HG02571 (cell line): ENCODE measurements around the gene RPS24.
"Not testable (repeated sequence)": the region's sequence is repeated elsewhere in the genome, so short reads cannot be mapped to it uniquely, and the experiment has no call there.

Source experiments
- ATAC-seq: cut with Tn5 transposase; IDR thresholded peaks from one replicate; pipeline ENCODE4 v1.9.1; 2021; ENCODE audit warnings: mild to moderate bottlenecking, moderate library complexity; ENCODE audit not compliant: unreplicated experiment

RPS24 gene

GRCh38 chr10:78033637-78034470 is at the start of gene RPS24:
Gene RPS24, plus strand, starts transcription at chr10:78033863. Its CDS starts 39 bp downstream, at chr10:78033902.
- ATAC-seq = peak; percentile 80

DNA sequence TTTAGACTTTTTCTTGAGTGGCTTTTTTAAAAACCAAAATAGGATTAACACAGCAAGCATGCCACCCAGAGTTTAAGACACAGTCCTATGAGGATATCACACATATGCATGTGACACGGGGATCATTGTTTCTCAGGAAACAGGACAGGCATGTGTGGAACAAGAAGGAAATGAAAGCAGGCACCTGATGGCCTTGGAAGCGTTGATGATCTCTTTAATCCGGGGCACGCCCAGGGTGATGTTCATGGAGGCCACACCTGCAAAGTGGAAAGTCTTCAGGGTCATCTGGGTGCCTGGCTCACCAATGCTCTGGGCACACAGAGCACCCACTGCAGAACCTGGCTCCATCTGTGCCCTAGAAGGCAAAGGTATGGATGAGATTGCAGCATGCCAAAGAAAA is 48.7 kb upstream of the RPS24 start:
- no peak for ATAC-seq

DNA sequence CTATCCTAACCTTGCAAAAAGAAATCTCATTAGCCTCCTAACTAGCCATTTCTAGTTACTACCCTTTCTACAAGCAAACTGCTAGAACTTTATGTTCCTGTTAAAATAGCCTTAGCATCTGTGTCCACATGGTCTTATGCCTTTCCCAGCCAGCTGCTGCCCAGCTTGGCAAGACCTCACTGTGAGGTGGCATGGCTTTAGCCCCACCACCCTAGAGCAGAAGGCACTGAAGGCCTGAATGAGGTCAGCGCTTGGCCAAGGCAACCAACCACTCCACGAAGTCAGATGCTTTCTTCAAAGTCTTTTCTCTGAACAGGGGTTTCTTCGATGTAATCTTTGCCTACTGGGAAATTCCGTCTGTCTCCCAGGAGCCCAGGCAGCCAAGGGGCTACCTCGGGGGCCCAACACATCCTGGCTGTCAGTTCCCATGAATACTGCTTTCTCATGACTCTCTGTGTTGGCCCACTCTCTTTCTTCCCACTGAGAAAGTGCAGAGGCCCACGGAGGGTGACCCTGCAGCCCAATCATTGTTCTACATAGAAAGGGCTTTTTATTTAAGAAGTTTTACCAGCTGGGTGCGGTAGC is 45.9 kb upstream of the RPS24 start:
- no peak for ATAC-seq

DNA sequence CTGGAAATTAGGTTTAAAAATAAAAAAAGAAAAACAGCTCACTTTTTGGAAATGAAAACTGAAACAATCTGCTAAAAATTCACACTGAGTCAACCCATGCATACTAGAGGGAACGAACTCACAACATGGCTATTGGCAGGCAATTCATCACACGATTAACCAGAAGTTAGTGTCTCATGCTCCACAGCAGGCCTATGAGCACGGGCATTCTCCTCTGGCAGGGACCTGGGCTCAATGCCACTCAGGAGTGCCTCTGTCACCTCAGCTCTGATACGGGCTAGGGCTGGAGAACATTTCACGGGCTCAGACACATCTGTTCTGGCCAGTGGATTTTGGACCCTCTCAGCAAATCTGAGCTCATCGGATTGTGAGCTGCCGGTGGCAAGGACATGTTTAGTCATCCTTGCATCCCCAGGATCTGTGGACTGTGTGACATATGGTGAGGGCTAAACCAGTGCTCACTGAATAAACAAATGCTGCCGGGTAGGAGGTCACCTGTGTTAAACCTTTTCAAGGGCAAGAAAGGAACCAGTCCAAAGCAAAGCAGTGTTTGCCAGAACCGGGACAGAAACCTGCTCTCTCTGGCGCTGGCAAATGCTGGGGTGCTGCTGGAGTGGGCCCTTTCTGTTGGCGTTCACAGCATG is 44.5 kb upstream of the RPS24 start:
- no peak for ATAC-seq

DNA sequence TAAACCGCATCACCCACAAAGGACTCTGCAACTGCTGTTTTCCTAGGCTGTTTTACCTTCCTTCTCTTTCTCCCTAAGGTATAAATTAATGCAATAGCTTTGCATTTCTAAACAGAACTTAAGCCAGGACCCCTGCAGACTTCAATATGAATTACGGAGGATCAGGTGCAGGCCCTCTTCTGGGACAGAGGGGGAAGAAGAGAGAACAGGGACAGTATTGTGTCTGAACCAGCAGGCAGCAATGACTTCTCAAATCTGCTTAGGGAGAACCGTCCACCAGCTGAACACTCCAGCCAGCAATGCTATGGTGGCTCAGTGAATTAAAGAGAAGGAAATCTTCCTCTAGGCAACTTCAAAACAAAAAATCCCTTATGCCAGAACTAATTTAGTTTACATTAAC is 40.0 kb upstream of the RPS24 start:
- no peak for ATAC-seq

DNA sequence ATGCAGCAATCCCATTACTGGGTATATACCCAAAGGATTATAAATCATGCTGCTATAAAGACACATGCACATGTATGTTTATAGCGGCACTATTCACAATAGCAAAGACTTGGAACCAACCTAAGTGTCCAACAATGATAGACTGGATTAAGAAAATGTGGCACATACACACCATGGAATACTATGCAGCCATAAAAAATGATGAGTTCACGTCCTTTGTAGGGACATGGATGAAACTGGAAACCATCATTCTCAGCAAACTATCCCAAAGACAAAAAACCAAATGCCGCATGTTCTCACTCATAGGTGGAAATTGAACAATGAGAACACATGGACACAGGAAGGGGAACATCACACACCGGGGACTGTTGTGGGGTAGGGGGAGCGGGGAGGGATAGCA is 34.9 kb upstream of the RPS24 start:
- not testable (repeated sequence) for ATAC-seq

DNA sequence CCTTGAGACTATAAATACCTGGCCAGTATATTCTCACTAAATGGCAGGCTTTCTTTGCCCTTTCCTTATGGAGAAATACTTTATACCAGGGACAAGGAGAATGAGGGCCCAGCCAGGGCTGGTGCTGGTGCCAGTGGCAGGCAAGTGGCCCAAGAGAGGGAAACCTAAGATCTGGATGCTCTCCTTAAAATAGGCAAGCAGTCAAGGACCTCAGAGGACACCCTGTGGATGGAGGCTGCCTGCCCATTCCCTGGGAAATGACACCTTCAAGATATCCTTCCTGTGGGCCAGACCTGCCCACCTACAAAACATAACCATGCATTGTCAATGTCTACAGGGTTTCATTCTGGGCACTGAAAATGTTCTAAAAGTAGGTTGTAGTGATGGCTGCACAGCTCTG is 33.5 kb upstream of the RPS24 start:
- no peak for ATAC-seq

- no peak for ATAC-seq
These were observed 32.6 kb upstream of the RPS24 start for GRCh38 chr10:78000956-78001472.

DNA sequence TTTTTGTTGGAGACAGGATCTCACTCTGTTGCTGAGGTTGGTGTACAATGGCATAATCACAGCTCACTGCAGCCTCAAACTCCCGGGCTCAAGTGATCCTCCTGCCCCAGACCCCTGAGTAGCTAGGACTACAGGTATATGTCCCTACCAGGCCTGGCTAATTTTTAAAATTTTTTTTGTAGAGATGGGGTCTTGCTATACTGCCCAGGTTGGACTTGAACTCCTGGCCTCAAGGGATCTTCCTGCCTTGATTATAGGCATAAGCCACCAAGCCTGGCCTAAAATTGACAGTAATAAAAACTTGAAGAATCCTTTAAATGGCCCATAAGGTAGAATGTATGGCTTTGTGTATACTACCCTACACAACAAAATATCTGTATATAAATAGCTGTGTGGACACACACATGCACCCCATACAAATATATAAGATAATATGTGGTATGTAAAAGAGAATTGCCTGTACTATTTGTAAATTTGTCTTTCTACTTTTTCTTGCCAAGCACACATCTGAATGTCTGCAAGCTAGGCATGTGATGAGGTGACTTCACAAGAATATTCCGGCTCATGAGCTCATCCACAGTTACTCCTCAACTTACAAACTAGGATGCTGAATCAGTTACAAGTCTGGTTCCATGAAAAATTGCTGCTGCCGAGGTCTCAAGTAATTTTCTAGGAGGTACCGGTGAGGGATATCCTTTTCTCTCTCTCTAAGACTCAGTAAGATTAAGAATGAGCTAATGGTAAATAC is 30.9 kb upstream of the RPS24 start:
- no peak for ATAC-seq

- no peak for ATAC-seq
These were observed 29.2 kb upstream of the RPS24 start for GRCh38 chr10:78004215-78005026.

DNA sequence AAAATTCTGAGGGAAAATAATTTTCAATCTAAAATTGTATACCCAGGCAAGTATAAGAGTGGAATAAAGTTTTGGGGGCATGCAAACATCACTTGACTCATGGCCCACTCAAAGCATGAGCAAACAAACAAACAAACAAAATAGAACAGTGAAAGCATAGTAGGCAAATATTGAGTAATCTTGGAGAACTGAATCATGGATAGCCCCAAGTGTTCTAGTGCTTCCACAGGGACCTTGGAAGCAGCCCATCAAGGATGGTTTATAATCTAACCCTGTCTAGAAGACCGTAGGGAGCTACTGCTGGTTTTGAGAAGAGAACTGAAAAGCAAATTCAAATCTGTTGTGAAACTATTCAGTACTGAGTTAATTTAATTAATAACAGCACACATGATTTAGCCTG is 26.5 kb upstream of the RPS24 start:
- no peak for ATAC-seq

DNA sequence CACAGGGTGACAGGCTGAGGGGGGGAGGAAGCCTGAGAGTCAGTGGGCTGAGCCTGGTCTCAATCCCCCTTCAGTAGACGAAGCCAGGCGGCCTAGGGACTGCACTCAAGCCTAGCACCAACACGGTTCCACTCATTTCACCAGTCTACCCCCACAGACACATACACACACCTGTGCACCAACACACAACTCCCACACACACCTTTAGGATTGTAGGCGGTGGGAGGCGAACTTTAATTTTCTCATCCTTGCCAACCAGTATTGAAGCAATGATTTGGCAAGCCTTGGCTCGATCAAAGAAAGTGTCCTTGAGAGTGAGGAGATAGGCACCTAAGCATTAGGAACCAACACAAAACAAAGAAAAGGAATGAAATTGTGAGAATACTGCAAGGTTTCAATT is 24.0 kb upstream of the RPS24 start:
- no peak for ATAC-seq

DNA sequence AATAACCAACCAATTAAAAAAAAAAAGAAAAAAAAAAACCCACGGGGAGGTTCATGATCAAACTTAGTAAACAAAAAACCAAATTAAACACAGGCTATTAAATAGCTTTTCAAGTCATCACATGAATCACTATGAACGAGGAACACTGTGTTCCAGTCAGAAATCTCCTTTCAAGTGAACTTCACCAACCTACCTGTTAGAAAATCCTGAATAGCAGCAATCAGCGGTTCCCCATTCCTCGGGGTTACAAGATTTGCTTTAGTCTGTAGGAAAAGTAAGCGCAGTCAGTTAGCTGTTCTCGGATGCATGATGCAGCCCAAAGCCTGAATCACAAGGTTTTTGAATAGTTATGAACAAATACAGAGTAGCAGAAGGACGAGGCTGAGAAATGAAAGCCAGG is 23.4 kb upstream of the RPS24 start:
- no peak for ATAC-seq

- no peak for ATAC-seq
These were observed 22.6 kb upstream of the RPS24 start for GRCh38 chr10:78011065-78011464.

DNA sequence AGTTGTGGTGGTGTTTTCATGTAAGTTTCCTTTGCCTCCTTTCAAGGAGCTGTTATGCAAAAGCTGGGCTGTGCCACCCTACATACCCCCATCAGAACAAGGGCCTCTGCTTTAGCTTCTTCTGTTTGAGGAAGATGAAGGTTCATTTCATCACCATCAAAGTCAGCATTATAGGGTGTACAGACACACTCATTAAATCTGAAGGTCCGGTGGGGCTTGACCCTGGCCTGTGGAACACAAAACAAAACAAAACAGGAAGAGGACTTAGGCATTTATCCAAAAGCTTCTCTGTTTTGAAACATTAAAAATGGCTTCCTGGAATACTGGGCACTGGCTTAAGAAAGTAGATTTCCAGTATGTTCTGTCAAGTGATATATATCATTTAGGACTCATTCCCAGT is 20.1 kb upstream of the RPS24 start:
- ATAC-seq = no peak

DNA sequence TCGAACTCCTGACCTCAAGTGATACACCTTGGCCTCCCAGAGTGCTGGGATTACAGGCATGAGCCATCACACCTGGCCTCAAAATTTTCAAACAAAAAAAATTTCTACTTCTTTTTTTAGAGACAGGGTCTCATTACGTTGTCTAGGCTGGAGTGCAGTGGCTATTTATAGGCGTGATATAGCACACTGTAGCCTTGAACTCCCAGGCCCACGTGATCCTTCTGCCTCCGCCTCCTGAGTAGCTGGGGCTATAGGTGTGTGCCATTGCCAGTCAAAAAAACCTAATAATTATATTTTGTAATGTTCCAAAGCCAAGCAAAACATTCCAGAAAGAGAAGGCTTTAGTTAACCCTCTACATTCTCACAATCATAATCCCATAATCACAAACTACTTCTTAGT is 18.1 kb upstream of the RPS24 start:
- ATAC-seq = no peak

DNA sequence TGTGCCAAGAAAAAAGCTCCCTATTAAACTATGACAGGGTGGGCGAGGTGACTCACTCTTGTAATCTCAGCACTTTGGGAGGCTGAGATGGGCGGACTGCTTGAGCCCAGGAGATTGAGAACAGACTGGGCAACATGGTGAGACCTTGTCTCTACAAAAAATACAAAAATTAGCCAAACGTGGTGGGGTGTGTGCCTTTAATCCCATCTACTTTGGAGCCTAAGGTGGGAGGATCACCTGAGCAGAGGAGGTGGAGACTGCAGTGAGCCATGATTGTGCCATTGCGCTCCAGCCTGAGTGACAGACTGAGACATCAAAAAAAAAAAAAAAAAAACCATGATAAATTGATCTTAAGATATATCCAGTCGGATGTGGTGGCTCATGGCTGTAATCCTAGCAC is 15.8 kb upstream of the RPS24 start:
- no peak for ATAC-seq

- no peak for ATAC-seq
These were observed 14.4 kb upstream of the RPS24 start for GRCh38 chr10:78019264-78019663.

DNA sequence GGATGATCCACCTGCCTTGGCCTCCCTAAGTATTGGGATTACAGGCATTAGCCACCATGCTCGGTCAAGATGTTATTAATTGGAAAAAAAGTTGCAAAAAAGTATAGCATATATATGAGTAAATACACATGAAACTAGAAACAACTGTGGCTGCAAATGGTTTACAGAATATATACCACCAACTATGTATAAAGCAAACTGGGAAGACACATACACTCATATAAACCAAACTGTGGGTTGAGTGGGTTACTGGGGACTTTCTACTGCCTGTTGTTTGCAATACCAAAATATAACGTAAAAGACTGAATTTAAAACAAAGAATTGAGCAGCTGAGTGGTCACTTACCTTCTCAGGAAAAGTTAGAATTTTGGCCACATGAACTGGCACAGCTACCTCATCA is 12.5 kb upstream of the RPS24 start:
- no peak for ATAC-seq

DNA sequence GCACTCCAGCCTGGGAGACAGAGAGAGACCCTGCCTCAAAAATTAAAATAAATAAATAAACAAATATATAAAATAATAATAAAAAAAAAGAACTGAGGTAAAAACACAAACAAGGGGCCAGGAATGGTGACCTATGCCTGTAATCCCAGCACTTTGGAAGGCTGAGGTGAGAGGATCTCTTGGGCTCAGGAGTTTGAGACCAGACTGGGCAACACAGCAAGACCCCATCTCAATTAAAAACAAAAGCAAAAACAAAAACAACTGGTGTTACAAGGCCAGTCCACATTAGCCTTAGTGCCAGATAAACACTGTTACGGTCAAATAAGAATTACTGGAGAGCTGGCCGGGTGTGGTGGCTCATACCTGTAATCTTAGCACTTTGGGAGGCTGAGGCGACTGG is 9.9 kb upstream of the RPS24 start:
- no peak for ATAC-seq
